Fibroblast of skin of back (primary cell): ENCODE data around the gene ZC3H8.

ENCODE experiments used
- DNase-seq: peaks from one replicate; pipeline ENCODE4 v3.0.0-alpha.2; 2013

Gene ZC3H8

DNA sequence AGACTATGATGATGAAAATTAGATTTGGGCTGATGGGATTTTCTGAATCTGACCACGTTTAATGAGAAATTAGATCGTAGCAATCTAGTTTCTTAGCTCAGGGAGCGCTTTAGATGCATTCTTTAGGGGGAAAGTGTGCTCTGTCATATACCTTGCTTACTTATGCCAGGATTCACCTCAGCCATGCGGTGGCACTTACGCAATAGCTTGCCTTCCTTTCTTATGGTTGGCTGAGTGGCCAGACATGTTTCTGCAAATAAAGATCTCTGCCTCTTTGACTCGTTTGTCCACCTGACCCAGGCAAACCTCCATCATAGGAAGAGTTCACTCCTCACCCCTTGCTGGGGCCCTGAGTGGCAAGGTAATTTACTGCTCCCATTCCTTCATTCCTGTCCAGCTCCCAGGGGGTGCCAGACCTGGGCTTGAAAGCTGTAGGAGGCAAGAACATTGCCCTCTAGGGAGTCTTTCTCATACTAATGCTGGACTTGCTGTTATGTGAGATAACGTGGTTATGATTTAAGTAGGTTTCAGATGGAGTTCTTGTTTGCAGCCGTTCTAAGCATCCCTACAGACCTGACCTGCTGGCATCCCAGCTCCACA, 59.6 kb downstream of the ZC3H8 start:
- no peak for DNase-seq

DNA sequence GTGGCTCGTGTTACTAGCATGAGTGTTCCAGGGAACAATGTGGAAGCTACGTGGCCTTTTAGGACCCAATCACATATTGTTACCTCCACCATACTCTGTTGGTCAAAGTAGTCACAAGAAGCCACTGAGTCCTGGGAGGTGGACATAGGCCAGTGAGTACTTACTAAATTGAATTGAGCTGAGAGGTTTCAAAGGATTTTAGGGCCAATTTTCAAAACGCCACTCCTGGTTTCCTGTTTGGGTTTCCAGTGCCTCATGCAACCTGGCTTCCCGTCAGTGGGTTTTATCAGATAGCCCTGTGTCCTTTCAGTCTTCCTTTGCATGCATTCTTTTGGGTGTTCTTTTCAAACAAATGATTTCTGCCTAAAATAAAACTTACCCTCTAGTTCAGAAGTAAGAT, 60.4 kb downstream of the ZC3H8 start:
- no peak for DNase-seq

DNA sequence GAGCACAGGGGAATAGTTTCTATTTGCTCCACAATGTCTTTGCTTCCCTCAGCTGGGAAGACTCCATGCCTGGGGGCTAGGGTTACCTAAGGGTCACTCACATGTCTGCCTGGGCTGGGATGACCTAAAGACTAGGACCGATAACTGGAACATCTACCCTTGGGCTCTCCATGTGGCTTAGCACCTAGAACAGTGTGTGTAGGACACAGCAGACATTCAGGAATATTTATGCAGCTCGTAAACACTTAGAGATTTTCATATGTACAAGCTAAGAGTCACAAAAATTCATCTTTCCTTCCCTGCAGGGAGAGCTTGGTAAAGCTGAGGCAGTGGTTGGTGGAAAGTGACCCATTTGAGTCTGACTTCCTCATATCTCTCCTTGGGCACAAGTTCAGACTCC, 60.8 kb downstream of the ZC3H8 start:
- no peak for DNase-seq

DNA sequence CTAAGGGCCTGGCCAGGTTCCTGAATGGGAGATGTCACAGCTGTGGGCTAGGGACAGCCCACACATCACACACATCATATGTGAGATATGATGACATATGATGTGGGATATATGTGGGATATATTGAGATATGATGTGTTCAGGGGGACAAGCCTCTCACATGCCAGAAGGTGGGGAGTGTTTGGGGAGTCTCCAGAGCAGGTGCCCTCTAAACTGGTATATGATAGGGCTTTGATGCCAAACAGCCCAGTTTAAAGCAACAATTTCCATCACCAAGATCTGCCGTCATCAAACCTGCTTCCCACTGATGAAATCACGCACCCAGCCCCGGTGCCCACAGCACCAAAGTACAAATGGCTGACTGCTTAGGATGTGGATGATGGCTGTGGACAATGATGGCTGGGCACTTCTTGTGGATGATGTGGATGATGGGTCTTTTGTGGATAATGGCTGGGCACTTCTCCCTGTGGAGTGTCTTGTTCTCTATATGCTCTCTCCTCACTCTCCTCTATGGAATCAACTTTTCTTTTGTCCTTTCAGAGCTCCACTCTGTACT, 65.8 kb downstream of the ZC3H8 start:
- no peak for DNase-seq

DNA sequence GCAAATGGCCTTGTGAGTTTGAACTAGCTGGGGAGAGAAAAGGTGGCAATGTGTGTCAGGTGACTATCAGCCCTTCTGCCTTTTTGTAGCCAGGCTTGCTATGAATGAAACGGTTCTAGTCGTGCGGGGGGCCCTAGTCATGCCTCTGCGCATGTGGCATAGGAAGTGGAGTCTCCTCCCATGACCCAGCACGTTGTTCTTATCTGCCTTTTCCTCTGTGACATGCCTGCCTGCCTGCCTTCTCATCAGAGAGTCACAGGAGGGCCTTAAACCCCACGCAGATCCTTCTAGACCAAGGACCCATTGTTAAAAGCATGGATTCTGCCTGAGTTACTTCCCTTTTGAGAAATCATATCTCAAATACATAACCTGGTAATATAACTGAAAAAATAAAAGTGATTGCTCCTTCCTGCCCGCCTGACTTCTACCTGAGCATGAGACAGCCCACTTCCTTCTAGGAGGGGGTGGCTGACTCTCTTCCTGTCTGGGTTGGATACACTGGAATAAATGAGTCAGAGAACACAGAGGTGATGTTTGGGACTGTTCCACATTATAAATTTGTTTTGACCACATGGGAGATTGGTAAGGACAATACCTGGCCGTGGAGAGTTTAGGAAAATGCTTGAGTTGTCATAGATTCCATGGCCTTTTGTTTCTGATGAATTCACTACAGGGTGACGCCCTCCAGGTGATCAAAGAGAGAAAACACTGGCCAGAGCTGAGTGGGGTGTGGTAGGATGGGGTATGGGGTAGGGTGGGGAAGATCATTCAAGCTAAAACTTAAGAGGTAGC, 66.8 kb downstream of the ZC3H8 start:
- no peak for DNase-seq

DNA sequence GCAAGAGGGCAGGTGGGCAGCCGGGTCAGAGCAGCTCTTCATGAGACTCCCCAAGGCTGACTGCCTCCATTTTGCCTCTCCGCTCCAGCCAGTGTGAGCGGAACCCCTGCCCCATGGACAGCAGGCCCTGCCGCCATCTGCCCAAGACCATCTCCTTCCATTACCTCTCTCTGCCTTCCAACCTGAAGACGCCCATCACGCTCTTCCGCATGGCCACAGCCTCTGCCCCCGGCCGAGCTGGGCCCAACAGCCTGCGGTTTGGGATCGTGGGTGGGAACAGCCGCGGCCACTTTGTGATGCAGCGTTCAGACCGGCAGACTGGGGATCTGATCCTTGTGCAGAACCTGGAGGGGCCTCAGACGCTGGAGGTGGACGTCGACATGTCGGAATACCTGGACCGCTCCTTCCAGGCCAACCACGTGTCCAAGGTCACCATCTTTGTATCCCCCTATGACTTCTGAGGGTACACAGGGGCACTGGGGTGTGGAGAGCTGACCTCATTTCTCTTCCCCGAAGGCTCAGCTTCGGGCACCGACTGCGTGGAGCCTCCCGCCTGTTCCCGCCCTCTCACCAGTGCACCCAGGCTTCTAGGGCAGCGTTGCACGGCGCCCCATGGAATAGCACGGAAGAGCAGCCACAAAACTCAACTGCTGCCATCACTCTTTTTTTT, 67.7 kb downstream of the ZC3H8 start:
- DNase-seq = no peak

DNA sequence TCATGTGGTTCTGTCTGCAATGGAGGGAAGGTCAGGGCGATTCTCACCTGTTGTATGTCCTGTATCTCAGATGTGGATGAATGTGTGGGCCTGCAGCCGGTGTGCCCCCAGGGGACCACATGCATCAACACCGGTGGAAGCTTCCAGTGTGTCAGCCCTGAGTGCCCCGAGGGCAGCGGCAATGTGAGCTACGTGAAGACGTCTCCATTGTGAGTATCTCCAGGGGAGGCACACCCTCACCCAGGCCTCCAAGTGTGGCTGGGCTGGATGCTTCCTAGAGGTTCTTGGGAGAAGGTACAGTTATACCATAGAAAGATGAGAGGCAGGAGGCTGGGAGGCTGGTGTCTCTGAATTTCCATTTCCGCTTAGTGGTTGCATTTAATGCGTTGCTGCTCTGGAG, 69.7 kb downstream of the ZC3H8 start:
- DNase-seq = no peak

DNA sequence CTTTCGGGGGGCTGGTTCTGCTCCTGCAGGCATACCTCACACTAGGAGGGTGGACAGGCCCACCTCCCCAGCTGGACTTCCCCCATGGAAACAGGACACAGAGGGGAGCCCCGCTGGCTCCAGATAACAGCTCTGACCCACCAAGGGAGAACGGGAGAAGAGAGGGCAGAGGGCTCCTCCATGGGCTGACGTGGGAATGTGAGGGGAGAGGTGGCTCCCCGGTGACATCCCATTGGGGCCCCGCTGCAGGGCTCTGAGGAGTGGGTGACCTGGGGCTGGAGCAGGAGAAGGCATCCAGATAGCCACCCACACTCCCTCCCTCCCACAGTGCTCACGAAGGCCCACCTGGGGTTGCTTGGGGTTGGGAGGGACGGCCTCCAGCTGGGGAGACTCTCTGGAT, 70.7 kb downstream of the ZC3H8 start:
- no peak for DNase-seq

DNA sequence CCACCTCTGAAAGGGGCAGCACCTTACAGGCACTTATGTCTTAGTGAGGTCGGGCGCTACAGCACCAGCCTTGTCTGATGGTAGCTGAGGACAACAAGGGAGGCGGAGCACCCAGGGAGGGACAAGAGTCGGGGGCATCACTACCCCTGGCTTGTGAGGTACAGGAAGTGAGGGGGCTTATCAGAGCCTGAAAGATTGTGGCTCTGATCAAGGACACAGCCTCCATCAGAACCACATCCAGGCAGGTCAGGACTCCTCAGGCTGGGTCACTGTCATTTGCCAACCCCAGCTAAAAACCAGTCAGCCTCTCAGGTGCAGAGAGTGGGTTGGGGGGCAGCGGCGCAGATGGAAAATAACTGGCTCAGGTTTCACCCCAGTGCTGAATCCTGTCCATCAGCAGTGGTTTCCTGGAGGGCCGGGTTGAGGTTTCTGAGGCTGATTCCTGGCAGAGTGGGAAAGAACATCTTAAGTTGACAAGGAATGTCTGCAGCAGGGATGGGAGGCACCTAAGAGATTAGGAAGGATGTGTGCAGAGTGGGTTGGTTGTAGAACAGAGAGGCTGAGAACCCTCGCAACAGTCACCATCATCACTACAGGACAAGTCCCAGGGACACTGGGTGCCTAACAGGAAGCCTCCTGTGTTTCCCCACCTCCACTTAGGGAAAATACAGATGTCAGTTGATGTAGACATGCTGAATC, 71.4 kb downstream of the ZC3H8 start:
- no peak for DNase-seq

DNA sequence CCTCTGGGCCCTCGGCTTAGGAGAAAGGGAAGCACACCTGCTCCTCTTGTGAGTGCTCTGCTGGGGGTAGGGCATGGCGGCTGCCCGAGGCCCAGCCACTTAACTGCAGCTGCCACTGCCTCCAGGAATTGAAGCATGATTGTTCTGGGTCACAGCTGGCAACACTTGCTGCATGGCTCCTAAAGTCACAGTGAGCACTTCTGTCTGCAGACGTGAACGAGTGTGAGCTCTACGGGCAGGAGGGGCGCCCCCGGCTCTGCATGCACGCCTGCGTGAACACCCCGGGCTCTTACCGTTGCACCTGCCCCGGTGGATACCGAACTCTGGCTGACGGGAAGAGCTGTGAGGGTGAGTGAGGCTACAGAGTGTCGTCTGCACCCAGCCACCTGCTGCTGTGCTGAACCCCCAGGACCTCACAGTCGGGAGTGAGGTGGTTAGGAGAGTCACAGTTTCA, 72.2 kb downstream of the ZC3H8 start:
- no peak for DNase-seq

DNA sequence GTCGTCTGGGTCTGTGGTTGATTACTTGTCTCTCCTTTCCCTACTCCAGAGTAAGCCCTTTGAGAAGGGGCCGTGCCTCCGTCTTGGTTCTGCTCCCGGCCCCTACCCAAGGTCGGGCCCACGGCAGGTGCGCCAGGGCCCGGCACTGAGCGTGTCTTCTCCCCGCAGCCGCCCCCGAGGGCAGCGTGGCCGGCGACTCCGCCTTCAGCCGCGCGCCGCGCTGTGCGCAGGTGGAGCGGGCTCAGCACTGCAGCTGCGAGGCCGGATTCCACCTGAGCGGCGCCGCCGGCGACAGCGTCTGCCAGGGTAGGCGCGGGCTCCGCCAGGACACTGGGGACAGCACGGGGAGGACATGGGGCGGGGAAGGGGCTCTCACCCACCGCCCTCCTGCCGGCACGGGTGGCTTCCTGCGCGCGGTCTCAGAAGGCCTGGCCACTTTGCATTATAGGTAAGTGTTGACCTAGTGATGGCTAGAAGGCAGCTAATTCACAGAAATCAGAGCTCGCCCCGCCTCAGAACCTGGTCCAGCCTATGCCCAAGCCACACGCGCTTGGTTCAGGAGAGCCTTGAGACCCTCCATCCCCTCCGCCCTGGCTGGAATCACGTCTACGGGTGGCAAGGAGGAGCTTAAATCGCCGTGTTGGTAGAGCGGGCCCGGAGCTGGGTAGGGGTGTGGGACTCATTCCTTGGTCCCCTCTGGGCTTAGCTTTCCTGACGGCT, 73.1 kb downstream of the ZC3H8 start:
- DNase-seq = no peak

DNA sequence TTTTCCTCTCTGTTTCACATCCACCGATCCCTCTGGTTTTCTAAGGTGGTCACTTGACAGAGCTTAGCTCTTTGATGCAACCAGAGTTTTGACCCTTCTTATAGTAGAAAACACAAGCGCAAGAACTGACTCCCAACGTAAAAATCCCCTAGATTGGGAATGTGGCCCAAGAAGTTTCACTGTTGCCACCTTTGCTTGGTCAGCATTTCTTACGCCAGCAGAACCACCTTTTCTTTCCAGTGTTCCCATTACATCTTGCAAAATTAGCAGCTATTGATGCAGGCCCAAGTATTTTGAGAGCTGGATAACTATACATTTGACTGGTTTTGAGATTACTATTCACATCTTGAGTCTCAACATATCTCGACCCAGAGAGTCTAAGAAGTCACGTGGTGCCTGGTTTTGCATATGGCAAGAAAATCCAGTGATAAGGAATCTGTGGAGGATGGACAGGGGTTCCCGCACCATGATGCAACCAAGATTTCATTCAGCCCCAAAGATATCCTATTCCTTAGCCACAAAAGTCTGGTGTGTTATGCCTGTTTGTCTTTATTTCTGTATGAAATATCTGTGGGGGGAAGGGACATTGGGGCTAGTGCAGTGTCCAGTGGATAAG, 78.8 kb downstream of the ZC3H8 start:
- DNase-seq = no peak

DNA sequence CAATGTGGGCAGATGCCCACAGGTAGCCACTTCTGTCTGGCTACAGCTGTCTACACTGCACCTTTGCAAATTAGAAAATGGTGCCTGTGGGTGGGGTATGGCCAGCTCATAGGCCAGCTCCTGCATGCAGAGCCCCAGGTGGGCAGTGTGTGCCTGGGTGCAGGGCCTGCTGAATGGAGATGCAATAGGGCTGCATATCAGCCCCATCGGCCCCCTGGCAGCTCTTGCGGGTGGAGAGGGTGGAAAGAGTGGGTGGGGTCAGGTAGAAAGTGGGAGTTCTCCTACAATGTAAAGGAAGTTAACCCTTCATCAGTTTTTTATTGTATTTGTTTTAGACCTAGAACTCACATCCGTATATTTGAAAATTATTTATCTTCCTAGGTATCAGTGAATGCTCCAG, 79.5 kb downstream of the ZC3H8 start:
- no peak for DNase-seq

DNA sequence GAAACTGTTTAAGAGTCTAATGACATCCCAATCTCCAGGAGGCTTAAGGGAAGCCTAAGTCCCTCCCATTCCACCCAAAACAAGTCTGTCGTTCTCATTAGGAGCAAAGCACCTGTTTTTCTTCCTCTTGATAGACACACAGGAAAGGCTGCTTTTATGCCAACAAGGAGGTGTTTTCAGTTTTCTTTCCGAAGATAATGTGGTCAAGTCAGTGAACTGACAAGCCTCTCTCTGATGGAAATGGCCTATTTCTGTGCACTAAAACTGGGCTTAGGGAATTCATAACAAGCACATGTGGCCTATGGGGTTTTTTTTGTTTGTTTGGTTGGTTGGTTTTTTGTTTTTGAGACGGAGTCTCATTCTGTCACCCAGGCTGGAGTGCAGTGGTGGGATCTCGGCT, 80.5 kb downstream of the ZC3H8 start:
- no peak for DNase-seq

DNA sequence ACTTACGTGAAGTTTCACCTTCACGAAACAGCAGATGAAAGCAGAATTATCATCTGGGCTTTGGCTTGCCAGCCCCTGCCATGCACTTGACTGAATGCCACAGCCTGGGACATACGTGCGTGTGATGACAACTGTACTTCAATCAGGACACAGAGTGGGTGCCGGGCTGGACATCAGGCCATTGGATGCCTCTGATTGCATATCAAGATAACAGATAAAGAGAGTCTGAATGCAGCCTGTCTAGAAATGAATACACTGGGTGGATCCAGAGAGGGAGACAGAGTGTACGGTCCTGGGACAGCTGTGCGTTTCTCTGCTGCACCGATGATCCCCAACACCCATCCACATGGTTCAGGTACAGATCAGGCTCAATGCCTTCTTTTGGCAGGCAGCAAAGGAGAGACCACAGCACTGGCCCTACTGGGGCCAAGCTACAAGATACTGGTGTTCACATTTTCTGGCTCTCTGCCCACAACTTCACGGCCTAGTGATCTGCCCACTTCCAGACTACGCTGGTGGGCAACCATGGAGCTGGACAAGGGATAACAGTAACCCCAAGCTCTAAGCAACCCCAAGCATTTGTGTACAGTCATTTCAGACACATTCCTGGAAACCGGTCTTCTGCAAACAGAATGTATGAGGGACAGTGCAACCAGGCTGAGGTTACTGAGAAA, 81.1 kb downstream of the ZC3H8 start:
- no peak for DNase-seq

DNA sequence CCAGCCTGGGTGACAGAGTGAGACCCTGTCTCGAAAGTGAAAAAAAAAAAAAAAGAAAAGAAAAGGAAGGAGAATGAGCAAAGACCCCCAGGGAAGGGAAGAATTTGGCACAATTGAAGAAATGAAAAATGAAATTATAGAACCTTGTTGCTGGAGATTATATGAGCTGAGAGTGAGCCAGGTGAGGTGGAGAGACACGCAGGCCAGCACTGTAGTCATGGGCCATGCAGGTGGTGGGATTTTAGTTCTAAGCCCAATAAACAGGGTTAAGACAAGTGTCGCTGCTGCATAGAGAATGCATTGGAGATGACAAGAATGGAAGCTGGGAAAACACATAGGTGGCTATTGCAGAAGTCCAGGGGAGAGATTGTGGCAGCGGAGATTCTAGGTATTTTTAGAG, 84.3 kb downstream of the ZC3H8 start:
- no peak for DNase-seq

DNA sequence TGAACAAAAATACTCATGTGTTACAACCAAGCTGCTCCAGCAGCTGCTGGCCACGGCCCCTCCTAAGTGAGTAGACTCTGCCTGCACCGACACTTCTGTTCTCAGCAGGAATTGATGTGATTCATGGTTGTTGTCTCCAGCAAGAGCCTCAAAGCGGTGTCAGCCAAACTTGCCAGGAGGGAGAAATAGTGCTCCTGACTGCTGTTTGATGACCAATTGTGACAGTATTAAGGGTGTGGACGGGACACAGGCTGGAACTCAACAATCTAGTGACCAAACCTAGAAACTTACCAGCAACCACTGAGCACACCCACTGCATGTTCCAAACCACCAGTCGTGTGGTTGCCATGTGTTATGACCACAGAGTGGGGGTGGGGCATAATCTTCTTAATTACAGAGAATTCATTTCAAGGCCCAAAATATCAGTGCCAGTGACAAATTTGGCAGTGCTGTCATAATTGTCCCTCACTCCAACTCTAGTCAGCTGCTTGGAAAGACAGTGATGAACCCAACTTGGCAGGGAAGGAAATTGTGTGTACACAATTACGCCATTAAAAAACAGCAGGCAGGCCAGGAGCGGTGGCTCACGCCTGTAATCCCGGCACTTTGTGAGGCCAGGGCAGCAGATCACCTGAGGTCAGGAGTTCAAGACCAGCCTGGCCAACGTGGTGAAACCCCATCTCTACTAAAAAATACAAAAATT, 86.3 kb downstream of the ZC3H8 start:
- peak; percentile 20 for DNase-seq

DNA sequence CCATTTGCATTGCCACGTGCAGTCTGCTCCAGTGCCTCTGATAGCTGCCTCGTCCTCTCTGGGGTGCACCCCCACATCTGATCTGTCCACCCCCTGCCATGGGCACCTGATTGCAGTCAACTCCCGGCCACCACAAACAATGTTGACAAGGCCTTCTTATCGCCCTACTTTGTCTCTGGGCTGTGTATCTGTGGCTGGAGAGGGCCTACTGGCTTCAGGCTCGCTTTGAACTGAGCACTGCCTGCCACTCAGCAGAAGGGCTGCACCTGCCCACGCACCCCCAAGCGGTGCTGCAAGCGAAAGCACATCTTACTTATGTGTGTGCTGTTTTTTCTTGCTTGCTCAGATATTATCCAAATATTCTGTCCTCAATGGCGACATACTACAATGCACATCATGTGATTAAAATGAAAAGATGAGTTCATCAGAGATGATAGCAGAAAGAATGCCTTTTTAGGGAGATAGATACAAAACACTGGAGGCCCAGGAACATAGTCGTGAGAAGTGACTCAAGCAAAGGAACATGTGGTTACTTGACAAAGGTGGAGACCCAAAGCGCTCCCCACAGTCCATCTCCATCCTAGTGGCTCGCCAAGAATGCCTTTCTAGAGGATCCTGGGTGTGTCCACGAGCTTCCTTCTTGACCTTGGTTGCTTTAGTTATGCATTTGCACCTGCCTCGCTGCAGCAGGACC, 87.9 kb downstream of the ZC3H8 start:
- DNase-seq = no peak

DNA sequence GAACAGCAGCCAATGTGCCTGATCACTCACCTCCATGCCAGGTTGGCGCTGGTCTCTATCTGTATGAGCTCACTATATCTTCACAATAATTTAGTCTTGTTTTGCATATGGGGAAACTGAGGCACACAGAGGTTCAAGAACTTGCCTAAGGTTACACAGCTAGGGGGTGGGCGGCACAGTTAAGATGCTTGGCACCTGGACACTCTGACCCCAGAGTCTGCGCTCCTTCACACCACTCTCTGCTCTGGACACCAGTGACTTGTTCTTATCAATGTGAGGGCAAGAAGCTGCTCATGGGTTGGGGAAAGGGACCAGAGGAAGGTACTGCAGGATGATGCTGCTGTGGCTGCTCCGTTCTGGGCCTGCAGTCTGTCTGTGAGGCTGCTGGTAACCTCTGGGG, 89.5 kb downstream of the ZC3H8 start:
- DNase-seq = no peak

DNA sequence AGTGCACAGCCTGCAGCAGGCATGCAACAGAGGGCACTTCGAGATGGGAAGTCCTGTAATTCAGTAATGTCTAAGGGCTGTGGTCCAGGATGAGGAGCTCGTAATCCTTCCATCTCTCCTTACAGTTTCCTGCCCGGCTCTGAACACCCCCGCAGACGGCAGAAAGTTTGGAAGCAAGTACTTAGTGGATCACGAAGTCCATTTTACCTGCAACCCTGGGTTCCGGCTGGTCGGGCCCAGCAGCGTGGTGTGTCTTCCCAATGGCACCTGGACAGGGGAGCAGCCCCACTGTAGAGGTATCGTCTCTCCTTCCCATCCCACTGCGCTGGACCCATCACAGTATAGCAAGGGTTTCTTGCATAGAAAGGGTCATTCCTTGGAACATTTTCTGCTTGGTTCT, 90.0 kb downstream of the ZC3H8 start:
- DNase-seq = no peak
